ENCODE results near the gene CLEC4G. TPM values are rescaled to one million over a fixed set of nuclear protein-coding genes. Genes with fewer than 3 reads are reported as not detected.

CLEC4G gene
- total and polyA plus RNA-seq, 2 of the 13 experiments (the other 11 are each of a cell fraction or from before 2014, with no cell fraction given) = not detected

- no peaks in the 10 kb centered on the region for H3K9me3 ChIP-seq (ENCODE audit: low read length)
- no peak for DNase-seq (ENCODE audit: low spot score)
- WGBS (ENCODE audit: low lambda C conversion rate) = 16% methylated on average over 8 of the region's 12 CpGs
- no peak overlapping the region for H3K9ac ChIP-seq (ENCODE audit: insufficient read depth, low read depth, low read length)
- H3K27ac ChIP-seq (ENCODE audit: extremely low read length, insufficient read depth, low read length) = no peak overlapping the region
- no TSS peak for BruUV-seq (replicated peaks)
- no peaks in the 10 kb centered on the region for H3K79me2 ChIP-seq (ENCODE audit: insufficient read depth, low read length)
- CTCF ChIA-PET (ENCODE audit: low intra/inter-chr PET ratio, low total read pairs) = no interaction called here
- H3K4me3 ChIP-seq (replicated peaks in 1 of 3; ENCODE audit: insufficient read depth in 1 of 3, low read depth in 2 of 3, low read length in 3 of 3) = no peak overlapping the region
- in situ Hi-C loops (cut with HindIII; ENCODE audit: extremely low pct_ligation_motif_present, low pct_unique_long_range_greater_than_20kb) = no loop called here
- H4K20me1 ChIP-seq (ENCODE audit: insufficient read depth, low read length) = no peaks in the 10 kb centered on the region
- no peak overlapping the region for H2AFZ ChIP-seq (ENCODE audit: low read length)
- peaks cover 3 to 25% of the 10 kb centered on the region in 2 experiments; a peak in 3 of 5 replicates for H3K27me3 ChIP-seq (ENCODE audit: control insufficient read depth in 1 of 2, insufficient read depth in 2 of 2, low read length in 2 of 2)
- POLR2A ChIA-PET = no interaction called here
- no peak for FAIRE-seq
- H3K4me2 ChIP-seq (ENCODE audit: low read depth, low read length) = no peak overlapping the region
- H3K36me3 ChIP-seq (replicated peaks in 1 of 2; ENCODE audit: control insufficient read depth in 1 of 2, insufficient read depth in 2 of 2, low read length in 2 of 2) = no peaks in the 10 kb centered on the region
- ATAC-seq = no peak
- intact Hi-C loops (cut with micrococcal nuclease; ENCODE audit: unreplicated experiment) = no loop called here
- no peak for TF ChIP-seq CREBL2 (CRISPR knock-in tag; IDR thresholded peaks at IDR 0.05; ENCODE audit: borderline replicate concordance)
- no peak for TF ChIP-seq ZBTB14 (CRISPR knock-in tag; IDR thresholded peaks at IDR 0.05)
- no peak for TF ChIP-seq ZNF75D (CRISPR knock-in tag; IDR thresholded peaks at IDR 0.05; ENCODE audit: borderline replicate concordance)
- no peak for TF ChIP-seq HINFP (CRISPR knock-in tag; IDR thresholded peaks at IDR 0.05; ENCODE audit: low read depth)
- TF ChIP-seq PTBP1 (IDR thresholded peaks at IDR 0.05; ENCODE audit: low read depth, low read length, poor library complexity, severe bottlenecking) = no peak
- TF ChIP-seq ZBTB1 (CRISPR knock-in tag; IDR thresholded peaks at IDR 0.05; ENCODE audit: borderline replicate concordance) = no peak
- TF ChIP-seq E2F1 (CRISPR knock-in tag; IDR thresholded peaks at IDR 0.05) = no peak
- no peak for TF ChIP-seq HNRNPK (IDR thresholded peaks at IDR 0.05; ENCODE audit: low read depth, low read length, poor library complexity, severe bottlenecking)
- TF ChIP-seq MLX (CRISPR knock-in tag; IDR thresholded peaks at IDR 0.05) = no peak
- TF ChIP-seq ZNF275 (CRISPR knock-in tag; IDR thresholded peaks at IDR 0.05; ENCODE audit: borderline replicate concordance) = no peak
- no peak for TF ChIP-seq ZNF556 (CRISPR knock-in tag; IDR thresholded peaks at IDR 0.05; ENCODE audit: borderline replicate concordance)
- TF ChIP-seq ZSCAN9 (CRISPR knock-in tag; IDR thresholded peaks at IDR 0.05; ENCODE audit: borderline replicate concordance) = no peak
- peaks cover 6% of the 10 kb centered on the region; the same call in 1 of the 2 replicates for H3K4me1 ChIP-seq (ENCODE audit: insufficient read depth, low read length)
These were observed 13.2 kb upstream of the CLEC4G start for GRCh38 chr19:7744871-7745650.
